ENCODE results near the gene DNAH8. TPM values are rescaled to one million over a fixed set of nuclear protein-coding genes. Genes with fewer than 3 reads are reported as not detected.

Gene DNAH8
- total RNA-seq, 1 experiment from 2014 or later, result not detected

DNA sequence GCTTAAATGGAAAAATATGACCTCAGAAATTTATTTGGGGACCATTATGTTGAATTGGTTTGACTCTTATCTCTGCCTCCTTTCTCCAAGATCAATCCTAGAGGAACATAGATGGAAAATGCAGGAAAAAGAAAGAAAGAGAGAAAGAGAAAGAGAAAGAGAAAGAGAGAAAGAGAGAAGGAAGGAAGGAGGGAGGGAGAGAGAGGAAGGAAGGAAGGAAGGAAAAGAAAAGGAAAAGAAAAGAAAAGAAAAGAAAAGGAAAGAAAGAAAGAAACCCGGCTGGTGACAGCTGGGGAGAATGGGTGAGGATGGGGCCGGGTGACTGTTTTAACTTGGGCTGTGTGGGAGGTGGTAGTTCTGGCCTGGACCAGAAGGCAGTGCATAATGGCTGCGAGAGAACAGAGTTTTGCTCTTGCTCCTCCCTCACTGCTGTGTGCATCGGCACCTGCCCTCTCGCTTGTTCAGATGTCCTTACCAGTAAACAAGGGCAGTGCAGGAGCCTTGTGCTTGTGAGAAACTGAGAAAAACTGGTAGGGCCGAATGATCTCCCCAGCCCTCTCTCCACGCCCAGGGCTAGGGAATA lies 36.8 kb upstream of the DNAH8 start:
- Histone ChIP-seq H3K9me3 (ENCODE audit: insufficient read depth, low read depth) (no peaks in the 10 kb centered on the region), H3K4me2 (no peak overlapping the region), H3K4me3 (no peak overlapping the region), H3K4me1 (replicated peaks; ENCODE audit: insufficient read depth) (no peaks in the 10 kb centered on the region), H3K27ac (no peak overlapping the region), H3K36me3 (ENCODE audit: low read depth) (peaks cover 33% of the 10 kb centered on the region), H3F3A (ENCODE audit: insufficient read depth, low read depth) (peaks cover 6% of the 10 kb centered on the region), H2AFZ (no peak overlapping the region), H3K27me3 (ENCODE audit: insufficient read depth, low read depth) (no peaks in the 10 kb centered on the region), H3K79me2 (ENCODE audit: low read depth) (no peaks in the 10 kb centered on the region), H3K9me2 (ENCODE audit: insufficient read depth) (no peaks in the 10 kb centered on the region), H4K20me1 (ENCODE audit: insufficient read depth) (no peaks in the 10 kb centered on the region)
- POLR2A ChIA-PET (ENCODE audit: unreplicated experiment), result interaction anchor here (0.6 kb wide), 1 partner anchor 17 kb away, joined by 6 read pairs; no protein-coding TSS in a partner anchor
- DNase-seq, result no peak
- CTCF ChIA-PET, result no interaction called here
- BruUV-seq (replicated peaks), result no TSS peak
- intact Hi-C loops (cut with micrococcal nuclease; ENCODE audit: unreplicated experiment), result loop anchor here (10.0 kb wide), 1 partner anchor 983 kb away; the partner anchor contains the start of gene MDGA1
- no peak for TF ChIP-seq EZH2 (IDR thresholded peaks at IDR 0.05; ENCODE audit: low read depth)
- TF ChIP-seq, protein P1, sequence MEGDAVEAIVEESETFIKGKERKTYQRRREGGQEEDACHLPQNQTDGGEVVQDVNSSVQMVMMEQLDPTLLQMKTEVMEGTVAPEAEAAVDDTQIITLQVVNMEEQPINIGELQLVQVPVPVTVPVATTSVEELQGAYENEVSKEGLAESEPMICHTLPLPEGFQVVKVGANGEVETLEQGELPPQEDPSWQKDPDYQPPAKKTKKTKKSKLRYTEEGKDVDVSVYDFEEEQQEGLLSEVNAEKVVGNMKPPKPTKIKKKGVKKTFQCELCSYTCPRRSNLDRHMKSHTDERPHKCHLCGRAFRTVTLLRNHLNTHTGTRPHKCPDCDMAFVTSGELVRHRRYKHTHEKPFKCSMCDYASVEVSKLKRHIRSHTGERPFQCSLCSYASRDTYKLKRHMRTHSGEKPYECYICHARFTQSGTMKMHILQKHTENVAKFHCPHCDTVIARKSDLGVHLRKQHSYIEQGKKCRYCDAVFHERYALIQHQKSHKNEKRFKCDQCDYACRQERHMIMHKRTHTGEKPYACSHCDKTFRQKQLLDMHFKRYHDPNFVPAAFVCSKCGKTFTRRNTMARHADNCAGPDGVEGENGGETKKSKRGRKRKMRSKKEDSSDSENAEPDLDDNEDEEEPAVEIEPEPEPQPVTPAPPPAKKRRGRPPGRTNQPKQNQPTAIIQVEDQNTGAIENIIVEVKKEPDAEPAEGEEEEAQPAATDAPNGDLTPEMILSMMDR (conservative IDR thresholded peaks at IDR 0.05), result no peak

DNA sequence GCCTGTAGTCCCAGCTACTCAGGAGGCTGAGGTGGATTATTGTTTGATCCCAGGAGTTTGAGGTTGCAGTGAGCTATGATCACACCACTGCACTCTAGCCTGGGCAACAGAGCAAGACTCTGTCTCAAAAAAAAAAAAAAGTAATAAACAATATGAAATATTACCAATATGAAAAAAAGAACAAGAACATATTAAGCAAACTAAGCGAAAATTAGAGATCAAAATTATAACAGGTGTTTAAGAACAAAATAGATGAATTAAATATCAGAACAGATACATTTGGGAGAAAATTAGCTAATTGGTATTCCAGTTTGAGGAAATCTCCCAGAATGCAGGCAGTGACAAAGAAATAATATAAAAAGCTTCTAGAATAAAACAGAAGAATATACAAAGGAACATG lies 35.4 kb upstream of the DNAH8 start:
- Histone ChIP-seq H2AFZ (no peak overlapping the region), H3K4me2 (no peak overlapping the region), H3K36me3 (ENCODE audit: low read depth) (peaks cover 37% of the 10 kb centered on the region), H3K4me3 (no peak overlapping the region), H3K9me3 (ENCODE audit: insufficient read depth, low read depth) (no peaks in the 10 kb centered on the region), H3K9me2 (ENCODE audit: insufficient read depth) (no peaks in the 10 kb centered on the region), H3F3A (ENCODE audit: insufficient read depth, low read depth) (peaks cover 6% of the 10 kb centered on the region), H3K27ac (no peak overlapping the region), H3K79me2 (ENCODE audit: low read depth) (no peaks in the 10 kb centered on the region), H3K27me3 (ENCODE audit: insufficient read depth, low read depth) (no peaks in the 10 kb centered on the region), H3K4me1 (replicated peaks; ENCODE audit: insufficient read depth) (no peaks in the 10 kb centered on the region), H4K20me1 (ENCODE audit: insufficient read depth) (no peaks in the 10 kb centered on the region)
- POLR2A ChIA-PET (ENCODE audit: unreplicated experiment), result no interaction called here
- CTCF ChIA-PET, result no interaction called here
- TF ChIP-seq, protein P1 (conservative IDR thresholded peaks at IDR 0.05), result no peak
- TF ChIP-seq EZH2 (IDR thresholded peaks at IDR 0.05; ENCODE audit: low read depth), result no peak
- intact Hi-C loops (cut with micrococcal nuclease; ENCODE audit: unreplicated experiment), result loop anchor here (10.0 kb wide), 1 partner anchor 985 kb away; the partner anchor contains the start of gene MDGA1
- BruUV-seq (replicated peaks), result no TSS peak
- no peak for DNase-seq

DNA sequence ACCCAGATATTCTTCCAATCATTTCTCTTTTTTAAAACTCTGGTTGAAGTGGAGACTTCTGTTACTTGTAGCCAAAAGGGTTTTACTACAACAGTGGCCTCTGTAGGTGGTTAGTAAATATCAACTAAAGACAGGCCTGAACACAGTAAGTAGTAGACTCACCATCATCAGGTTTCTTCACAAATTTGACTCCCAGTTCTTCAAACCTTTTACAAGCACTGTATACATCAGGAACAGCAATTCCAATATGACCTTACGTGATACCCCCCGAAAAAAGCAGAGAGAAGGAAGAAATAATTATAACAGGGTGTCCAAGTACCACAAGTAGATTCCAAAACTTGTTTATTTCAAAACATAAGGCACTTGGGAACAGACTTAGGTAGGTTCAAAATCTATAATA lies 33.3 kb upstream of the DNAH8 start:
- BruUV-seq (replicated peaks), result no TSS peak
- CTCF ChIA-PET, result interaction anchor here (0.7 kb wide), 1 partner anchor 345 kb away, joined by 3 read pairs; no protein-coding TSS in a partner anchor
- POLR2A ChIA-PET (ENCODE audit: unreplicated experiment), result no interaction called here
- TF ChIP-seq EZH2 (IDR thresholded peaks at IDR 0.05; ENCODE audit: low read depth), result no peak
- TF ChIP-seq, protein P1 (conservative IDR thresholded peaks at IDR 0.05), result no peak
- no peak for DNase-seq
- Histone ChIP-seq H3K4me1 (replicated peaks; ENCODE audit: insufficient read depth) (no peaks in the 10 kb centered on the region), H3K27ac (no peak overlapping the region), H2AFZ (no peak overlapping the region), H3K9me2 (ENCODE audit: insufficient read depth) (no peaks in the 10 kb centered on the region), H3K4me3 (no peak overlapping the region), H3F3A (ENCODE audit: insufficient read depth, low read depth) (no peaks in the 10 kb centered on the region), H3K79me2 (ENCODE audit: low read depth) (peaks cover 2% of the 10 kb centered on the region; the same call in 1 of the 2 replicates), H3K9me3 (ENCODE audit: insufficient read depth, low read depth) (no peaks in the 10 kb centered on the region), H3K27me3 (ENCODE audit: insufficient read depth, low read depth) (no peaks in the 10 kb centered on the region), H3K36me3 (ENCODE audit: low read depth) (peaks cover 35% of the 10 kb centered on the region), H4K20me1 (ENCODE audit: insufficient read depth) (peaks cover 5% of the 10 kb centered on the region), H3K4me2 (no peak overlapping the region)
- intact Hi-C loops (cut with micrococcal nuclease; ENCODE audit: unreplicated experiment), result no loop called here

All from PC-9 (cell line).